ENCODE measurements around the gene TTC7B.

GRCh38 chr14:90536092-90536491, 280.1 kb downstream of the TTC7B start:
- TF ChIP-seq POLR2A (IDR thresholded peaks at IDR 0.05) (no peak), CTCF (IDR thresholded peaks at IDR 0.05) (no peak)
